GM18907 (cell line): ENCODE data around the gene NDUFA6.
"Not testable (repeated sequence)": the region's sequence is repeated elsewhere in the genome, so short reads cannot be mapped to it uniquely, and the experiment has no call there.

ENCODE experiments used
- ATAC-seq: cut with Tn5 transposase; IDR thresholded peaks from one replicate; pipeline ENCODE4 v1.9.1; 2021; ENCODE audit warnings: mild to moderate bottlenecking, moderate library complexity; ENCODE audit not compliant: unreplicated experiment

The NDUFA6 gene

GRCh38 chr22:42090596-42091454, at the start of gene NDUFA6:
Gene NDUFA6 (minus strand): TSS chr22:42090772. CDS start chr22:42090744, 28 bp downstream.
- ATAC-seq: peak; percentile 90

- not testable (repeated sequence) for ATAC-seq
These were observed 49.6 kb upstream of the NDUFA6 start for GRCh38 chr22:42140153-42140552.

- not testable (repeated sequence) for ATAC-seq
These were observed 48.9 kb upstream of the NDUFA6 start for GRCh38 chr22:42139508-42139907.

GRCh38 chr22:42138972-42139371, 48.4 kb upstream of the NDUFA6 start:
- ATAC-seq: no peak

GRCh38 chr22:42138122-42138770, 47.7 kb upstream of the NDUFA6 start:
- no peak for ATAC-seq

GRCh38 chr22:42135688-42136087, 45.1 kb upstream of the NDUFA6 start:
- not testable (repeated sequence) for ATAC-seq

- ATAC-seq: no peak
These were observed 43.8 kb upstream of the NDUFA6 start for GRCh38 chr22:42134100-42135020.

- ATAC-seq: no peak
These were observed 41.9 kb upstream of the NDUFA6 start for GRCh38 chr22:42132457-42132856.

- ATAC-seq: no peak
These were observed 41.0 kb upstream of the NDUFA6 start for GRCh38 chr22:42131562-42131961.

- ATAC-seq: not testable (repeated sequence)
These were observed 40.3 kb upstream of the NDUFA6 start, which contains the start of gene CYP2D6 for GRCh38 chr22:42130639-42131431. Gene CYP2D6 (minus strand): TSS chr22:42130810. CDS start chr22:42130791, 19 bp downstream.

GRCh38 chr22:42130182-42130581, 39.6 kb upstream of the NDUFA6 start:
- not testable (repeated sequence) for ATAC-seq

- not testable (repeated sequence) for ATAC-seq
These were observed 38.5 kb upstream of the NDUFA6 start for GRCh38 chr22:42128776-42129694.

GRCh38 chr22:42128007-42128406, 37.4 kb upstream of the NDUFA6 start:
- ATAC-seq: not testable (repeated sequence)

GRCh38 chr22:42127606-42128005, 37.0 kb upstream of the NDUFA6 start:
- ATAC-seq: no peak

GRCh38 chr22:42123529-42123928, 33.0 kb upstream of the NDUFA6 start:
- not testable (repeated sequence) for ATAC-seq

- ATAC-seq: not testable (repeated sequence)
These were observed 29.9 kb upstream of the NDUFA6 start for GRCh38 chr22:42120231-42121021.

GRCh38 chr22:42116848-42117424, 26.4 kb upstream of the NDUFA6 start:
- no peak for ATAC-seq

- ATAC-seq: not testable (repeated sequence)
These were observed 24.9 kb upstream of the NDUFA6 start for GRCh38 chr22:42115420-42115830.
